Upper lobe of left lung (tissue), 4 donors: Measurements from ENCODE around the gene MRFAP1.

Source experiments
- EP300 ChIP-seq, 4 donors: sonication (generic); formaldehyde crosslinking; IDR thresholded peaks; one replicate each; pipeline ENCODE4 v1.5.1; 2017; ENCODE audit warnings: antibody characterized with exemption in 4 of 4, control low read depth in 2 of 4
- POLR2A ChIP-seq, 4 donors: fragments of 450-650 bp; IDR thresholded peaks; one replicate each; pipeline ENCODE4 v1.5.1; 2016 to 2017; ENCODE audit warnings: antibody characterized with exemption in 4 of 4, mild to moderate bottlenecking in 2 of 4
- POLR2AphosphoS5 ChIP-seq, 2 donors: sonication (generic); formaldehyde crosslinking; IDR thresholded peaks; one replicate each; pipeline ENCODE4 v1.5.1; 2017; ENCODE audit warnings: antibody characterized with exemption in 2 of 2
- TF ChIP-seq, protein P1 (sequence below), 6 experiments: fragments of 450-650 bp in 4 of 6; fragments of 200-600 bp in 2 of 6; sonication (generic) in 2 of 6; IDR thresholded peaks; one replicate each; pipeline ENCODE4 v1.5.1; 2016 to 2019; ENCODE audit warnings: antibody characterized with exemption in 6 of 6

DNA sequence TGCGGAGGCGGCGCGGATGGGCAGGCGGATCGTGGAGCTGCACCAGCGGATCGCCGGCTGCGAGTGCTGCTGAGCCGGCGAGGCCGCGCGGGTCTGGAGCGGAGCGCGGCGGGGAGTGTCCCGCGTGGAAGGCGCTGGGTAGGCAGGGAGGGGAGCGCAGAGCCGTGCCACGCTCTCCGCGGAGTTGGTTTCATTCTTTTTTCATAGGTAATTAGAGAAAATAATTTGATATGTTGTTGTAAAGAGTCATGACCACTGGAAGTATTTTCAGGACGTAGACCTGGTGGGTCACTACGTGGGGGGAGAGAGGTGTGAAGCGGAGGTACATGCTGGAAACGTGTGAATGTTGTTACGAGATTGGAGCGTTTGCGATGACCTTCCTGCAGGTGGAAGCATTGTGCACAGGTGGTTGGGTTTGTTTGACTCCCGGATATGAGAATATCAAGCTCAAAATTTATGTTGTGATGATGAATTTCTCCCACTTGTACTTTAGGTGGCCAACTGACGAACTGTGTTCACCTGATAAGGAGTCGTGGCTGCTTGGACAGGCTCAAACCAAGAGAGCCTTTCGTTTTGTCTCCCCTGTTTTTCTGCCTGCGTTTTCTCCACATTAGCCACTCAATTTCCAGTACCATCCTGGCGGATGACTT lies 34.1 kb downstream of the MRFAP1 start:
- TF ChIP-seq EP300 (IDR thresholded peaks at IDR 0.05), result no peak
- TF ChIP-seq POLR2A (IDR thresholded peaks at IDR 0.05), result no peak
- TF ChIP-seq, protein P1, sequence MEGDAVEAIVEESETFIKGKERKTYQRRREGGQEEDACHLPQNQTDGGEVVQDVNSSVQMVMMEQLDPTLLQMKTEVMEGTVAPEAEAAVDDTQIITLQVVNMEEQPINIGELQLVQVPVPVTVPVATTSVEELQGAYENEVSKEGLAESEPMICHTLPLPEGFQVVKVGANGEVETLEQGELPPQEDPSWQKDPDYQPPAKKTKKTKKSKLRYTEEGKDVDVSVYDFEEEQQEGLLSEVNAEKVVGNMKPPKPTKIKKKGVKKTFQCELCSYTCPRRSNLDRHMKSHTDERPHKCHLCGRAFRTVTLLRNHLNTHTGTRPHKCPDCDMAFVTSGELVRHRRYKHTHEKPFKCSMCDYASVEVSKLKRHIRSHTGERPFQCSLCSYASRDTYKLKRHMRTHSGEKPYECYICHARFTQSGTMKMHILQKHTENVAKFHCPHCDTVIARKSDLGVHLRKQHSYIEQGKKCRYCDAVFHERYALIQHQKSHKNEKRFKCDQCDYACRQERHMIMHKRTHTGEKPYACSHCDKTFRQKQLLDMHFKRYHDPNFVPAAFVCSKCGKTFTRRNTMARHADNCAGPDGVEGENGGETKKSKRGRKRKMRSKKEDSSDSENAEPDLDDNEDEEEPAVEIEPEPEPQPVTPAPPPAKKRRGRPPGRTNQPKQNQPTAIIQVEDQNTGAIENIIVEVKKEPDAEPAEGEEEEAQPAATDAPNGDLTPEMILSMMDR (IDR thresholded peaks at IDR 0.05), result peak in 4 of 6 experiments; percentile 13 to 60 (median 31)
- no peak for TF ChIP-seq POLR2AphosphoS5 (IDR thresholded peaks at IDR 0.05)
